ENCODE measurements around the gene C1orf116. TPM values are rescaled to one million over a fixed set of nuclear protein-coding genes. Genes with fewer than 3 reads are reported as not detected.

Gene C1orf116
- total and polyA plus RNA-seq, 2 experiments from 2014 or later = 0.21 to 0.29 TPM

DNA sequence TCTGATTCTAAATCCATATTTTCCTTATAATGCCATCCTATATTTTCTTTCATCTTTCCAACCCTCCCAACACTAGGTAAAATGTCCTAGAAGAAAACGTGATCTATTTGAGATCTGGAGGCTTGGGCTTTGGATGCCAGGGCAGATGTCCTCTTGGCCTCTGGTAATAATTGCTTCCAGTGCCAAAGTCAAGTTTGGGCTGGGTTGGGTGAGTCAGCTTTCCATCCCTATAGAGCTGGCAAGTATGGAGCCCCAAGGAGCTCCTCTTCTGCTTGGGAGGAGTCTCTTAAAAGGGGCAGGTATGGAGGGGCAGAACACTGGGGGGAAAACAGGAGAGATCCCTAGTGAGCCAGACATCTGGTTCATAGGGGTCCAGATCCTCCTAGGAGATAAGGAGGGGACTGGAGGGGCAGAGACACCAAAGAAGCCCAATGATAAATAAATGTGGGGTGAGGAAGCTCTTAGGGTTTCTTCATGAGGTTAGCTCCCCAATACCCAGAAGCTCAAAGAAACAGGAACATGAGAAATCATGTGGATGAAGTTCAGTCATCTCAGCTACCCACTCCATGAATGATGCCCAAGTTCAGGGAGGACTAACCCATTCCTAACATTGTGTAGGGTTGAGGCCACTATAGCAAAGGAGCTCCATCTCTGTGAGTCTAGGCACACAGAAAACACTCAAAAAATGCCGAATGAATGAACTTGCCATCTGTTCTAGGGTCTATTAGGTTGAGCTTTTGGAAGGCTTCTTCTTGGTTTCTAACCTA is 3.5 kb downstream of the C1orf116 start:
- H3K27ac ChIP-seq = no peak overlapping the region
- TF ChIP-seq, protein P1, sequence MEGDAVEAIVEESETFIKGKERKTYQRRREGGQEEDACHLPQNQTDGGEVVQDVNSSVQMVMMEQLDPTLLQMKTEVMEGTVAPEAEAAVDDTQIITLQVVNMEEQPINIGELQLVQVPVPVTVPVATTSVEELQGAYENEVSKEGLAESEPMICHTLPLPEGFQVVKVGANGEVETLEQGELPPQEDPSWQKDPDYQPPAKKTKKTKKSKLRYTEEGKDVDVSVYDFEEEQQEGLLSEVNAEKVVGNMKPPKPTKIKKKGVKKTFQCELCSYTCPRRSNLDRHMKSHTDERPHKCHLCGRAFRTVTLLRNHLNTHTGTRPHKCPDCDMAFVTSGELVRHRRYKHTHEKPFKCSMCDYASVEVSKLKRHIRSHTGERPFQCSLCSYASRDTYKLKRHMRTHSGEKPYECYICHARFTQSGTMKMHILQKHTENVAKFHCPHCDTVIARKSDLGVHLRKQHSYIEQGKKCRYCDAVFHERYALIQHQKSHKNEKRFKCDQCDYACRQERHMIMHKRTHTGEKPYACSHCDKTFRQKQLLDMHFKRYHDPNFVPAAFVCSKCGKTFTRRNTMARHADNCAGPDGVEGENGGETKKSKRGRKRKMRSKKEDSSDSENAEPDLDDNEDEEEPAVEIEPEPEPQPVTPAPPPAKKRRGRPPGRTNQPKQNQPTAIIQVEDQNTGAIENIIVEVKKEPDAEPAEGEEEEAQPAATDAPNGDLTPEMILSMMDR (IDR thresholded peaks at IDR 0.05; ENCODE audit: low read depth, low read length) = no peak
- H3K4me1 ChIP-seq (ENCODE audit: low read depth) = peaks cover 43% of the 10 kb centered on the region
- no peaks in the 10 kb centered on the region for H3K9me3 ChIP-seq (ENCODE audit: low read depth)
- no peak overlapping the region for H3K4me3 ChIP-seq
- DNase-seq (ENCODE audit: low read depth in 1 of 2, low spot score in 1 of 2) = no peak
- H3K27me3 ChIP-seq = no peaks in the 10 kb centered on the region
- H3K36me3 ChIP-seq = no peaks in the 10 kb centered on the region

DNA sequence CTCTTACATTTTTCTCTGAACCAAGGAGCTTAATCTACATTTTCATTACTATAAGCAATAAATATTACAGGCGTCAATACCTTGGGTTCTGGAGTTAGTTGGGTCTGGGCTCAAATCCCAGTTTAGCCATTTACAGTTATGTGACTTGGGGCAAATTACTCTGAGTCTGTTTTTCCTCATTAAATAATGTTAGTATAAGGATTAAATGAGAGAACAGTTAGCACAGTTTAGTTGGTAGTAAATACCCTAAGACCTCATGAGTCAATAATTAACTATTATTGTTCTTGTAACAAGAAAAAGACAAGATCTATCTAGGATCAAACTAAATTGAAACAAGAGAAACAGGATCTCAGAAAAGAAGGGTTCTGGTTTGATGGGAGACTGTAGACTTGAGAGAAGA is 4.6 kb downstream of the C1orf116 start:
- no peak for DNase-seq (ENCODE audit: low read depth in 1 of 2, low spot score in 1 of 2)

GRCh38 chr1:207027206-207027777 is 5.3 kb downstream of the C1orf116 start:
- no peak for DNase-seq (ENCODE audit: low read depth in 1 of 2, low spot score in 1 of 2)
- H3K4me1 ChIP-seq (ENCODE audit: low read depth) = peaks cover 47% of the 10 kb centered on the region
- TF ChIP-seq, protein P1 (IDR thresholded peaks at IDR 0.05; ENCODE audit: low read depth, low read length) = no peak
- no peaks in the 10 kb centered on the region for H3K27me3 ChIP-seq
- no peaks in the 10 kb centered on the region for H3K36me3 ChIP-seq
- H3K27ac ChIP-seq = no peak overlapping the region
- H3K4me3 ChIP-seq = no peak overlapping the region
- no peaks in the 10 kb centered on the region for H3K9me3 ChIP-seq (ENCODE audit: low read depth)

More for the DNA sequence above, 4.6 kb downstream of the C1orf116 start:
- Histone ChIP-seq H3K36me3 (no peaks in the 10 kb centered on the region), H3K27me3 (no peaks in the 10 kb centered on the region), H3K4me3 (no peak overlapping the region), H3K27ac (no peak overlapping the region), H3K4me1 (ENCODE audit: low read depth) (peaks cover 47% of the 10 kb centered on the region), H3K9me3 (ENCODE audit: low read depth) (no peaks in the 10 kb centered on the region)
- TF ChIP-seq, protein P1 (IDR thresholded peaks at IDR 0.05; ENCODE audit: low read depth, low read length) = no peak

DNA sequence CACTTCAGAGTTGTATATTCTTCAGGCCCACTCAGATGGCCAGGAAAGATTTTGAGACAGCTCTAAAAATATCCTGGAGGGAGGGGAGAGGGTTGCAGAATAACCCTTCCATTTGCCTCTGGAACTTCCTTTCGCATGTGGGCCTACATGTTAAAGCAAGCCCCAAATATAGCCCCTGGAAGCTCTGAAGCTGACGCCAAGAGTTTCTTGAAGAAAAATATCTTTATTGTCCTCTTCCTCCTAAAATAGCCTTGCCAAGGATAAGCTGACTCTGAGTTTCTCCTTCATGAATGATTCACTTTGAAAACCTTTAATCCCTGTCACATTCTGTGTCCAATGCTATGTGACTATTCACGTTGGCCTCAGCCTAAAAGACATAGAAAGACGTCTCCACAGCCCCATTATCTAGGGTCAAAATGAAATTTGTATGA is 6.4 kb downstream of the C1orf116 start:
- TF ChIP-seq, protein P1 (IDR thresholded peaks at IDR 0.05; ENCODE audit: low read depth, low read length) = no peak
- DNase-seq (ENCODE audit: low read depth in 1 of 2, low spot score in 1 of 2) = no peak
- Histone ChIP-seq H3K27me3 (no peaks in the 10 kb centered on the region), H3K4me1 (ENCODE audit: low read depth) (peaks cover 47% of the 10 kb centered on the region), H3K36me3 (no peaks in the 10 kb centered on the region), H3K27ac (peak overlapping the region; percentile 79), H3K9me3 (ENCODE audit: low read depth) (no peaks in the 10 kb centered on the region), H3K4me3 (no peak overlapping the region)

GRCh38 chr1:207025146-207025880 is 7.2 kb downstream of the C1orf116 start:
- Histone ChIP-seq H3K27me3 (no peaks in the 10 kb centered on the region), H3K4me3 (no peak overlapping the region), H3K27ac (peak overlapping the region; percentile 79), H3K9me3 (ENCODE audit: low read depth) (no peaks in the 10 kb centered on the region), H3K36me3 (no peaks in the 10 kb centered on the region), H3K4me1 (ENCODE audit: low read depth) (peaks cover 41% of the 10 kb centered on the region)
- peak; percentile 57 to 63 for DNase-seq (ENCODE audit: low read depth in 1 of 2, low spot score in 1 of 2)
- TF ChIP-seq, protein P1 (IDR thresholded peaks at IDR 0.05; ENCODE audit: low read depth, low read length) = no peak

Data from cardiac muscle cell (in vitro differentiated cells and primary cell).